PC-9 (cell line): ENCODE measurements around the gene L3MBTL1.

Experiments
- EZH2 ChIP-seq: fragments of 200-600 bp; sonication (generic); IDR thresholded peaks from 2 replicates; pipeline ENCODE4 v1.8.0; 2017; ENCODE audit warnings: antibody characterized with exemption, low read depth
- TF ChIP-seq, protein P1 (sequence below): fragments of 200-600 bp; sonication (generic); conservative IDR thresholded peaks from 2 replicates; pipeline ENCODE4 v1.6.1; 2017; ENCODE audit warnings: mixed run types, antibody characterized with exemption, mild to moderate bottlenecking, moderate library complexity

DNA sequence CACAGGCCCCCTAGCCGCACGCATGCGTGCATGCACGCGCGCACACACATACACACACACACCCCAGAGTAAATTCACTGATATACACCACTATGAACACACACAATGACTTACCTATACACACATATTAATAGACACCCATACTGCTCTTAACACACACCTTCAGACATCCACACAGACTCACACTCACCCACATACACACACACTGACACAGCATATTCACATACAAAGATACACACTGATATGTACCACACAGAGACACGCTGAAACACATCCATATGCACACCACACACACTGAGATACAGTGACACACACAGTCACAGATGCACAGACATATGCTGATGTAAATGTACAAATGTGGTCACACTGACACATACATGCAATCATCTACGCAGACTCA is 57.0 kb downstream of the L3MBTL1 start:
- TF ChIP-seq, protein P1, sequence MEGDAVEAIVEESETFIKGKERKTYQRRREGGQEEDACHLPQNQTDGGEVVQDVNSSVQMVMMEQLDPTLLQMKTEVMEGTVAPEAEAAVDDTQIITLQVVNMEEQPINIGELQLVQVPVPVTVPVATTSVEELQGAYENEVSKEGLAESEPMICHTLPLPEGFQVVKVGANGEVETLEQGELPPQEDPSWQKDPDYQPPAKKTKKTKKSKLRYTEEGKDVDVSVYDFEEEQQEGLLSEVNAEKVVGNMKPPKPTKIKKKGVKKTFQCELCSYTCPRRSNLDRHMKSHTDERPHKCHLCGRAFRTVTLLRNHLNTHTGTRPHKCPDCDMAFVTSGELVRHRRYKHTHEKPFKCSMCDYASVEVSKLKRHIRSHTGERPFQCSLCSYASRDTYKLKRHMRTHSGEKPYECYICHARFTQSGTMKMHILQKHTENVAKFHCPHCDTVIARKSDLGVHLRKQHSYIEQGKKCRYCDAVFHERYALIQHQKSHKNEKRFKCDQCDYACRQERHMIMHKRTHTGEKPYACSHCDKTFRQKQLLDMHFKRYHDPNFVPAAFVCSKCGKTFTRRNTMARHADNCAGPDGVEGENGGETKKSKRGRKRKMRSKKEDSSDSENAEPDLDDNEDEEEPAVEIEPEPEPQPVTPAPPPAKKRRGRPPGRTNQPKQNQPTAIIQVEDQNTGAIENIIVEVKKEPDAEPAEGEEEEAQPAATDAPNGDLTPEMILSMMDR = no peak
- TF ChIP-seq EZH2 = no peak
